Right atrium auricular region (tissue), 2 donors: ENCODE measurements around the gene NDUFAF2. TPM values are rescaled to one million over a fixed set of nuclear protein-coding genes. Genes with fewer than 3 reads are reported as not detected.
"Not testable (repeated sequence)": the region's sequence is repeated elsewhere in the genome, so short reads cannot be mapped to it uniquely, and the experiment has no call there.

Experiments
- DNase-seq: peaks from one replicate; pipeline ENCODE4 v3.0.0-alpha.2; 2019; ENCODE audit warnings: low spot score
- H3K27ac ChIP-seq, 2 donors: fragments of 200-600 bp; sonication (generic); 1 replicate in 1 of 2; 2 replicates in 1 of 2; pipeline ENCODE4 v1.5.1; 2016 to 2019
- H3K27me3 ChIP-seq, 2 donors: fragments of 200-600 bp; sonication (generic); one replicate each; pipeline versions ENCODE4 v1.5.1 to v1.6.0; 2017 to 2019
- H3K36me3 ChIP-seq: fragments of 200-600 bp; sonication (generic); one replicate; pipeline ENCODE4 v1.5.1; 2016
- H3K4me1 ChIP-seq, 2 donors: fragments of 200-600 bp; sonication (generic); one replicate each; pipeline versions ENCODE4 v1.5.1 to v1.6.0; 2017 to 2019
- H3K4me3 ChIP-seq, 2 donors: fragments of 200-600 bp; sonication (generic); 1 replicate in 1 of 2; 2 replicates in 1 of 2; pipeline ENCODE4 v1.5.1; 2017 to 2019; ENCODE audit warnings: mild to moderate bottlenecking in 1 of 2, moderate library complexity in 1 of 2
- H3K9me3 ChIP-seq, 2 donors: fragments of 200-600 bp; sonication (generic); one replicate each; pipeline ENCODE4 v1.5.1; 2019
- CTCF ChIP-seq, 2 donors: fragments of 200-600 bp; sonication (generic); IDR thresholded peaks; one replicate each; pipeline ENCODE4 v1.5.1; 2019; ENCODE audit warnings: antibody characterized with exemption in 2 of 2
- total RNA-seq, 2 donors: library from RNA; depleted of rRNA; stranded (reverse); fragments of >200 nt; gene quantifications; one replicate each; pipeline ENCODE4 v1.1.0, GENCODE V29; 2016

NDUFAF2 gene
- total RNA-seq, 2 donors from 2014 or later, result 23.7 to 28.9 TPM

GRCh38 chr5:61180886-61181285, 235.9 kb downstream of the NDUFAF2 start:
- Histone ChIP-seq H3K36me3 (no peaks in the 10 kb centered on the region), H3K27me3 (no peaks in the 10 kb centered on the region), H3K9me3 (no peaks in the 10 kb centered on the region), H3K4me1 (no peaks in the 10 kb centered on the region), H3K27ac (no peak overlapping the region), H3K4me3 (no peak overlapping the region)
- TF ChIP-seq CTCF (IDR thresholded peaks at IDR 0.05), result no peak
- DNase-seq, result no peak

DNA sequence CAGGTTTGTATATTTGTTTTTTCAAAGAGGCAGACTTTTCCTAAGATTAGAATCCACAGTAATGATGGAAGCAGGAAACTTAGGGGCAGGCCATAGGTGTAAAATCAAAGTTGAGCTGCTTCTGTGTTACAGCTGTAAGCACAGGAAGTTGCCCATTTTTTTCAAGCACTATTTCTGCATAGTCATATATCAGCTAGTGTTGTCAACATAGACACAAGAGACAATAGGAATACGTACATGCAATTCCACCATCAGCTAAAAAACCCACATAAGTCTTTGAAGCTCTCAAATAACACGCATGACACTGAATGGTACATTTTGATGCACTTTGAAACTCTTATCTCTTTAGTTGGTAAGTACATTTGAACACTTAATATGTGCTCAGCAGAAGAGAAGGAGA, 237.4 kb downstream of the NDUFAF2 start:
- Histone ChIP-seq H3K4me3 (no peak overlapping the region), H3K27me3 (no peaks in the 10 kb centered on the region), H3K36me3 (no peaks in the 10 kb centered on the region), H3K27ac (no peak overlapping the region), H3K4me1 (no peaks in the 10 kb centered on the region), H3K9me3 (no peaks in the 10 kb centered on the region)
- TF ChIP-seq CTCF (IDR thresholded peaks at IDR 0.05), result no peak
- no peak for DNase-seq

GRCh38 chr5:61183538-61183937, 238.5 kb downstream of the NDUFAF2 start:
- no peak overlapping the region for H3K27ac ChIP-seq
- H3K4me3 ChIP-seq, result no peak overlapping the region
- no peak for TF ChIP-seq CTCF (IDR thresholded peaks at IDR 0.05)
- no peaks in the 10 kb centered on the region for H3K36me3 ChIP-seq
- no peaks in the 10 kb centered on the region for H3K9me3 ChIP-seq
- DNase-seq, result no peak
- H3K27me3 ChIP-seq, result no peaks in the 10 kb centered on the region
- H3K4me1 ChIP-seq, result peaks cover 0 to 8% of the 10 kb centered on the region in 2 donors

DNA sequence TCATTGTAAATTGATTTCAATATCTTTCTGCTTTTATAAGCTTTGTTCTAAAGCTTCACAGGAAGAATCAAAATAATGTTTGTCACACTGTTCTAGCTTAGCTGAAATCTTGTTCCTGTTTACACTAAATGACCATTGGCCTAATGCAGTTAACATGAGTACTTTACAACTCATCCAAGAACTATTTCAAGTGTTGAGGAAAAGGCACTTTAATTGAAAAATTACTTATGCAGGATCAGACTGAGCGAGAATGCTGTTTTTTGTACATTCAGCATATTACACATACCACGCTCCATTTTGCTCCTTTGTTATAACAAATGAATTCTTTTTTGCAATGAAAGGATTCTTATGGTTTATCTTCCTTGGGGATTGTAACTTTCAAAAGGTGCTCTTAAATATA, 239.7 kb downstream of the NDUFAF2 start:
- peaks cover 0 to 8% of the 10 kb centered on the region in 2 donors for H3K4me1 ChIP-seq
- DNase-seq, result no peak
- no peak for TF ChIP-seq CTCF (IDR thresholded peaks at IDR 0.05)

DNA sequence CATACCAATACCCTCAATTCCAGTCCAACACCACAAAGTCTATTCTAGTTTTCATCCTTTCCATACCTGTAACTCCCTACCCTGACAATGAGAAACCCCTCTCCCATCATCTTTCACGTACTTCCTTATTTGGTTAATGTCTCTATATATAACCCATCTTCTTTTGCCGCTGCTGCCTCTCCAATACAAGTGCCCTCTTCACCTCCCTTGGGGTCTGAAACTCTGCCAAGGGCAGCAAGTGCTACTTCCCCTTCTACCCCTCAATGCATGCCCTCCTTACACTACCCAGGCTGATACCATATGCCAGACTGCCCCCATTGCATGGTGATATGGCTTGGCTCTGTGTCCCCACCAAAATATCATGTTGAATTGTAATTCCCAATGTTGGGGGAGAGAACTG, 241.6 kb downstream of the NDUFAF2 start:
- Histone ChIP-seq H3K4me3 (no peak overlapping the region), H3K4me1 (peaks cover 0 to 8% of the 10 kb centered on the region in 2 donors), H3K27me3 (no peaks in the 10 kb centered on the region), H3K27ac (no peak overlapping the region), H3K9me3 (no peaks in the 10 kb centered on the region), H3K36me3 (no peaks in the 10 kb centered on the region)
- no peak for TF ChIP-seq CTCF (IDR thresholded peaks at IDR 0.05)
- no peak for DNase-seq

More for the DNA sequence above, 239.7 kb downstream of the NDUFAF2 start:
- Histone ChIP-seq H3K9me3 (no peaks in the 10 kb centered on the region), H3K4me3 (no peak overlapping the region), H3K27ac (no peak overlapping the region), H3K36me3 (no peaks in the 10 kb centered on the region), H3K27me3 (no peaks in the 10 kb centered on the region)

DNA sequence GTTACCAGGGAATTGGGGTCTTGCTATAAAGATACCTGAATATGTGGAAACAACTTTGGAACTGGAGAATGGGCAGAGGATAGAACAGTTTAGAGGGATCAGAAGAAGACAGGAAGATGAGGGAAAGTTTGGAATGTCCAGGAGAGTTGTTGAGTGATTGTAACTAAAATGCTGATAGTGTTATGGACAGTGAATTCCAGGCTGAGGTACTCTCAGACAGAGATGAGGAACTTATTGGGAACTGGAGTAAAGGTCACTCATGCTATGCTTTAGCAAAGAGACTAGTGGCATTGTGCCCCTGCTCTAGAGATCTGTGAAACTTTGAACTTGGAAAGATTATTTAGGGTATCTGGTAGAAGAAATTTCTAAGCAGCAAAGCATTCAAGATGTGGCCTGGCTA, 242.3 kb downstream of the NDUFAF2 start:
- H3K27me3 ChIP-seq, H3K36me3 ChIP-seq, H3K4me3 ChIP-seq, H3K9me3 ChIP-seq, H3K4me1 ChIP-seq, DNase-seq: not testable (repeated sequence)
- peak overlapping the region in 1 of 2 donors; percentile 37 for H3K27ac ChIP-seq

DNA sequence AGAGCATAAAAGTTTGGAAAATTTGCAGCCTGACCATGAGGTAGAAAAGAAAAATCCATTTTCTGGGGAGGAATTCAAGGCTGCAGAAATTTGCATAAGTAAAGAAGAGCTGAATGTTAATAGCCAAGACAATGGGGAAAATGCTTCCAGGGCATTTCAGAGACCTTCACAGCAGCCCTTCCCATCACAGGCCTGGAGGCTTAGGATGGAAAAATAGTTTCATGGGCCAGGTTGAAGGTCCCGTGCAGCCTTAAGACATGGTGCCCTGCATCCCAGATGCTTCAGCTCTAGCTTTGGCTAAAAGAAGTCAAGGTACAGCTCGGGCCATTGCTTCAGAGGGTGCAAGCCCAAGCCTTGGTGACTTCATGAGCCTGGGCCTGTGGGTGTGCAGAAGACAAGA, 242.8 kb downstream of the NDUFAF2 start:
- not testable (repeated sequence) for H3K27me3 ChIP-seq, DNase-seq, H3K4me1 ChIP-seq, H3K36me3 ChIP-seq, H3K9me3 ChIP-seq, H3K4me3 ChIP-seq
- peak overlapping the region in 1 of 2 donors; percentile 37 for H3K27ac ChIP-seq
